Ovary (tissue), 9 donors: Measurements from ENCODE around the gene PFDN4. TPM values are rescaled to one million over a fixed set of nuclear protein-coding genes. Genes with fewer than 3 reads are reported as not detected.
"Not testable (repeated sequence)": the region's sequence is repeated elsewhere in the genome, so short reads cannot be mapped to it uniquely, and the experiment has no call there.

Source experiments
- DNase-seq, 5 donors: peaks; one replicate each; pipeline ENCODE4 v3.0.0-alpha.2; 2019 to 2020
- H3K27ac ChIP-seq, 2 donors: fragments of 200-600 bp; one replicate each; pipeline versions ENCODE4 v1.5.1 to v1.8.0; 2019 to 2022
- H3K27me3 ChIP-seq: fragments of 200-600 bp; one replicate; pipeline ENCODE4 v1.8.0; 2022
- H3K36me3 ChIP-seq: fragments of 200-600 bp; sonication (generic); one replicate; pipeline ENCODE4 v1.5.1; 2019
- H3K4me1 ChIP-seq: one replicate; pipeline ENCODE4 v1.8.1; 2013; ENCODE audit warnings: mild to moderate bottlenecking, moderate library complexity; ENCODE audit not compliant: insufficient read depth
- H3K4me3 ChIP-seq: fragments of 200-600 bp; sonication (generic); one replicate; pipeline ENCODE4 v1.5.1; 2017
- H3K9me3 ChIP-seq, 2 donors: fragments of 200-600 bp in 1 of 2; sonication (generic) in 1 of 2; one replicate each; pipeline versions ENCODE4 v1.5.1 to v1.8.1; 2013 to 2019; ENCODE audit warnings: mild to moderate bottlenecking in 1 of 2, moderate library complexity in 1 of 2
- EP300 ChIP-seq: sonication (generic); formaldehyde crosslinking; IDR thresholded peaks from one replicate; pipeline ENCODE4 v1.6.1; 2017; ENCODE audit warnings: antibody characterized with exemption
- POLR2A ChIP-seq: fragments of 450-650 bp; IDR thresholded peaks from one replicate; pipeline ENCODE4 v1.6.1; 2017; ENCODE audit warnings: antibody characterized with exemption, mild to moderate bottlenecking, moderate library complexity
- WGBS, 3 donors: extraction: QIAGEN DNeasy Blood & Tissue Kit in 1 of 3; methylation state at CpG; one replicate each; pipeline versions ENCODE4 v1.1.5 to v1.1.7; 2013 to 2017; 5-methylcytosine and 5-hydroxymethylcytosine counted together
- intact Hi-C, 4 donors: fragments of 100-400 bp; cut with DNase I; formaldehyde crosslinking; loops; one replicate each; pipeline versions ENCODE4 v1.11.0 to v1.15.1; 2022 to 2023
- polyA plus RNA-seq, 2 donors: library from polyadenylated mRNA; stranded (reverse); fragments of 200-250 nt in 1 of 2; fragments of 350-450 nt in 1 of 2; fragmentation: Illumina TruSeq in 1 of 2; extraction: RNeasy Lipid Tissue Mini Kit (QIAGEN cat#74804) in 1 of 2; gene quantifications; one replicate each; pipeline ENCODE4 v1.2.3, GENCODE V29; 2013 to 2014
- total RNA-seq, 7 donors: library from RNA; depleted of rRNA in 2 of 7; stranded (reverse); fragments of >200 nt in 2 of 7; fragmentation: NEBNext Ultra II Directional in 3 of 7; extraction: Animal tissue kit (Norgen Biotek cat#: 25700) in 3 of 7; gene quantifications; one replicate each; pipeline versions ENCODE4 v1.1.0 to v1.2.4, GENCODE V29; 2016 to 2023
- TF ChIP-seq, protein P1 (sequence below), 3 donors: fragments of 450-650 bp in 2 of 3; fragments of 200-600 bp in 1 of 3; IDR thresholded peaks; one replicate each; pipeline versions ENCODE4 v1.5.1 to v1.8.0; 2016 to 2022; ENCODE audit warnings: antibody characterized with exemption in 3 of 3, mild to moderate bottlenecking in 1 of 3
- donor health status: DM: no; HTN: no; CAD: no; lungs with moderate emphysema.
- donor health status: DM: no; HTN: no; CAD: no.
- donor health status: Bipolar disorder and iron deficiency.
- donor health status: DM: yes; HTN: yes; CAD: no.
- donor health status: DM: no; HTN: no; CAD: no.
- donor health status: DM: yes; HTN: yes; CAD: no.

Gene PFDN4
- total and polyA plus RNA-seq, 9 donors: 22.2 to 168 (median 33.8) TPM

DNA sequence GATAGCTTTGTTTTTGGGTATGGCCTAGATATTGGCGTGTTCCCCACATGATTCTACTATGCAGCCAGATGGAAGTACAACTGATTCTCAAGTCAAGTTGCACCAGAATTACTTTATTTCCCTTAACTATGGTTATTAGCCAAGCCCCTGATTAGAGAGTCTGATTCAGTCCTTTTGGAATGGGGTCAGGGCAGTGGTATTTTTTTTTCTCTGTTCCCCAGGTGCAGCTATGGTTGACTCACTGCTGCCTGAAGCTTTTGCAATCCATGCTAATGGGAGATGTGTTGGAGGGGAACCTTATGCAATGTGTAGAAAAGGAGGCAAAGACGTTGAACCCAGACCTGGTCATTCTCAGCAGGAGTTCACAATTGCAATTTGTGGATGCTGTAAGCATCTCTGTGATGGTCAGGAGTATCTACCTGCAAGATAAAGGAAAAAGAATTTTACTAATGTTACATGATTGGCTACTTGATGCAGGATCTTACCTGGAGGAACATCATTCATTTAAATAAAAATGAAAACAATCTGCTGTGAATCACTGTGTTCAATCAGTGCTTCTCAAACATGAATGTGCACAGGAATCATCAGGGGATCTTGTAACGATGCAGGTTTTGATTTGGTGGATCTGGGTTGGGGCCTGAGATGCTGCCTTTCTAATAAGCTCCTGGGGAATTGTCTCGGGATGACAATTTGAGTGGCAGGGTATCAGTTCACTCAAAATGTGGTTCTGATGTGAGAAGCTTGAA is 49.4 kb downstream of the PFDN4 start:
- Histone ChIP-seq H3K36me3 (no peaks in the 10 kb centered on the region), H3K27ac (no peak overlapping the region), H3K4me3 (no peak overlapping the region), H3K27me3 (peaks cover 2% of the 10 kb centered on the region), H3K4me1 (no peaks in the 10 kb centered on the region), H3K9me3 (no peaks in the 10 kb centered on the region)
- WGBS, 3 donors: 72 to 82% (median 77%) methylated on average over 4 of the region's 4 CpGs
- no peak for DNase-seq
- intact Hi-C loops: no loop called here
- TF ChIP-seq POLR2A (no peak), EP300 (no peak)
- TF ChIP-seq, protein P1, sequence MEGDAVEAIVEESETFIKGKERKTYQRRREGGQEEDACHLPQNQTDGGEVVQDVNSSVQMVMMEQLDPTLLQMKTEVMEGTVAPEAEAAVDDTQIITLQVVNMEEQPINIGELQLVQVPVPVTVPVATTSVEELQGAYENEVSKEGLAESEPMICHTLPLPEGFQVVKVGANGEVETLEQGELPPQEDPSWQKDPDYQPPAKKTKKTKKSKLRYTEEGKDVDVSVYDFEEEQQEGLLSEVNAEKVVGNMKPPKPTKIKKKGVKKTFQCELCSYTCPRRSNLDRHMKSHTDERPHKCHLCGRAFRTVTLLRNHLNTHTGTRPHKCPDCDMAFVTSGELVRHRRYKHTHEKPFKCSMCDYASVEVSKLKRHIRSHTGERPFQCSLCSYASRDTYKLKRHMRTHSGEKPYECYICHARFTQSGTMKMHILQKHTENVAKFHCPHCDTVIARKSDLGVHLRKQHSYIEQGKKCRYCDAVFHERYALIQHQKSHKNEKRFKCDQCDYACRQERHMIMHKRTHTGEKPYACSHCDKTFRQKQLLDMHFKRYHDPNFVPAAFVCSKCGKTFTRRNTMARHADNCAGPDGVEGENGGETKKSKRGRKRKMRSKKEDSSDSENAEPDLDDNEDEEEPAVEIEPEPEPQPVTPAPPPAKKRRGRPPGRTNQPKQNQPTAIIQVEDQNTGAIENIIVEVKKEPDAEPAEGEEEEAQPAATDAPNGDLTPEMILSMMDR (IDR thresholded peaks at IDR 0.05): no peak

DNA sequence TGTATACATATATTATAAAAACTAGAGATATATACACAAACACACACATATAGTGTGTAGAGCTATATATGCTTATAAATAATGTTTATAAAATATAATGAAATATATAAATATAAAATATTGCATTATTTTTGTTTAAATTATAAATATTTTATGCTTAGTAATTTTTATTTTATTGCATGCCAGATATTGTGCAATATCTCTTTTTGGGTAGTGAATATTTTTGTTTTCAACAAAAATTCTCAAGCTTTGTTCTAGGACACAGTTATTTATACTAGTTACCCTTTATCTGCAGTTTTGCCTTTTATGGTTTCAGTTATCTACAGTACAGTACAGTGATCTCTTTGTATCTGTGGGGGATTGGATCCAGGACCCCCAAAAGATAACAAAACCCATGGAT is 52.2 kb downstream of the PFDN4 start:
- Histone ChIP-seq H3K4me3 (no peak overlapping the region), H3K9me3 (no peaks in the 10 kb centered on the region), H3K27ac (no peak overlapping the region), H3K4me1 (peaks cover 1% of the 10 kb centered on the region), H3K27me3 (peaks cover 2% of the 10 kb centered on the region), H3K36me3 (no peaks in the 10 kb centered on the region)
- intact Hi-C loops: no loop called here
- TF ChIP-seq, protein P1 (IDR thresholded peaks at IDR 0.05): no peak
- TF ChIP-seq EP300: no peak
- DNase-seq: no peak

DNA sequence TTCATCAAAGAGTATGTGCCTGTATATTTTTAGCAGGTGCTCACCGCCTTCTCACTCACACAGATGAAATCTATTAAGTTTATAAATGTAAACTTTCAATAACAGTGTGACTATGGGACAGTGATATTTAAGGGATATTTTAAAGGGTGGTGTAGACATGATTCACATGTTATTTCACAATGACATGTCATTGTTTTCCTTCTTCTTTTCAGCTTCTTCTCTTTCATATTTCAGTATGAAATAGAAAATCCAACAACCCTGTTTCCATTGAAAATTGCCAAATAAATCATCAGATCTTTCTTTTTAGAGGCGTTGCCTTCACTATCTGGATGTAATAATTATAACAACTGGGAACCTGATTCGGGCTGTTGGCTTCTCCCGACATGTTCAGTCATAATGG is 54.8 kb downstream of the PFDN4 start:
- DNase-seq: no peak
- Histone ChIP-seq H3K27ac (no peak overlapping the region), H3K27me3 (peaks cover 2% of the 10 kb centered on the region), H3K36me3 (no peaks in the 10 kb centered on the region), H3K4me1 (peaks cover 14% of the 10 kb centered on the region), H3K4me3 (no peak overlapping the region), H3K9me3 (no peaks in the 10 kb centered on the region)
- WGBS, 3 donors: 32 to 52% (median 47%) methylated on average over 4 of the region's 4 CpGs
- intact Hi-C loops: no loop called here
- no peak for TF ChIP-seq POLR2A
- no peak for TF ChIP-seq EP300
- TF ChIP-seq, protein P1 (IDR thresholded peaks at IDR 0.05): no peak

DNA sequence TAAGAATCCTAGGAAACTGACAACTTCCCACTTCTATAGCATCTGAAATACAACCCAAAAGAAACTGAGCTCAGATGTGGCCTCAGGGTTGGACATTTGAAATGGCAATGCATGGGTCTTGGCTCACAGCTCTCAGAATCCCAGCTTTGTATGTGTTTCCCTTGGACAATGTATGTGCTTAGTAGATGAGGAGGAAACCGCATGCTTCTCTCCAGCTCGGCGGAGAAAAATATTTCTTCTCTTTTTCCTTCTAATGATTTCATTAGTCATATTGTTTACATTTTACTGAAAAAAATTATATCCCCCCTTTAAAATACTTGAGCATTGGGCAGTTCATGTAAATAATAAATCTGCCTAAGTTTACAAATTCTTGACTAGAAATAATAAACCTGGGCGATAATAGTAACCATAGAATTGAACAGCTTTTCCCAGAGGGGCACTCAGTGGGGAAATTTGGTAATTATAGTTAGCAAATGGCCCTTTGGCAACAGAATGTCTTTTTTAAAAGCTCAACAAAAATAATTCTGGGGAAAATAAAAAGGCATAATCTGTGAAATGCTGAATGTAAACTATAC is 55.3 kb downstream of the PFDN4 start:
- H3K36me3 ChIP-seq: no peaks in the 10 kb centered on the region
- intact Hi-C loops: no loop called here
- no peak for TF ChIP-seq EP300
- TF ChIP-seq, protein P1 (IDR thresholded peaks at IDR 0.05): no peak
- no peak for TF ChIP-seq POLR2A
- no peaks in the 10 kb centered on the region for H3K9me3 ChIP-seq
- WGBS, 3 donors: 7 to 46% (median 13%) methylated on average over 4 of the region's 4 CpGs
- no peak overlapping the region for H3K27ac ChIP-seq
- peaks cover 18% of the 10 kb centered on the region for H3K4me1 ChIP-seq
- DNase-seq: no peak
- H3K27me3 ChIP-seq: peaks cover 2% of the 10 kb centered on the region
- H3K4me3 ChIP-seq: no peak overlapping the region

DNA sequence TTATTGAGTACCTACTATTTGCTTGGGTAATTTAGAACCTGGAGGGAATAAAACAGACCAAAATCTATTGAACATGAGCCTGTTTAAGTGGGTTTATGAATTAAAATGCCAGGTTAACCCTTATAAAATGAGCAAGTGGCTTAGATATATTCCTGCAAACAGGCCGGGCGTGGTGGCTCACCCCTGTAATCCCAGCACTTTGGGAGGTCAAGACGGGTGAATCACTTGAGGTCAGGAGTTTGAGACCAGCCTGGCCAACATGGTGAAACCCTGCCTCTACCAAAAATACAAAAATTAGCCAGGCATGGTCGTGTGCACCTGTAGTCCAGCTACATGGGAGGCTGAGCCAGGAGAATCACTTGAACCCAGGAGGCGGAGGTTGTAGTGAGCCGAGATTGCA is 57.9 kb downstream of the PFDN4 start:
- H3K27me3 ChIP-seq, H3K36me3 ChIP-seq, DNase-seq, H3K27ac ChIP-seq, intact Hi-C loops, H3K4me3 ChIP-seq, H3K9me3 ChIP-seq: not testable (repeated sequence)
- 75 to 84% (median 82%) methylated on average over 6 of the region's 6 CpGs for WGBS, 3 donors
- H3K4me1 ChIP-seq: peaks cover 21% of the 10 kb centered on the region
